ENCODE results near the gene MYO19. TPM values are rescaled to one million over a fixed set of nuclear protein-coding genes. Genes with fewer than 3 reads are reported as not detected.
"Not testable (repeated sequence)": the region's sequence is repeated elsewhere in the genome, so short reads cannot be mapped to it uniquely, and the experiment has no call there.

The MYO19 gene
- total and polyA plus RNA-seq, 8 donors = 16.4 to 46.4 (median 28.3) TPM

DNA sequence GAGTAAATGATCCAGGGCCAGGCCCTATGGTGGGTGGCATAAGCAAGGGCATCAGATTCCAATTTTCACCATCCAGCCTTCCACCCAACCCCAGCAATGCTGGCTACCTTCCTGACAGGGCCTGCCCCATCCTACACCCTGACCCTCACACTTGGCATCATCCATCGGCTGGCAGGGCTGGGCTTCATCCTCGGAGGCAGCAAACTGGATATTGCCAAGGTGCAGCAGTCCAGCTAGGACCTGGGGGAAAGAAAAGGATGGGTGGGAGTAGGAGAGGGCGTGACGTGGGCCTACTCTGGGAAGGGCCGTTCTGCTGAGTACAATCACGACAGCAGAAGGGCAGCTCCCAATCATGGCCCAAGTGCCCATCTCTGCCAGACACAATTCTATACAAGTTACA, 23.5 kb downstream of the MYO19 start:
- ATAC-seq (no peak), DNase-seq (no peak), FAIRE-seq (no peak)
- H3K4me3 ChIP-seq = no peak overlapping the region
- H3K27me3 ChIP-seq = no peaks in the 10 kb centered on the region
- intact Hi-C loops (cut with DNase I) = no loop called here
- no peaks in the 10 kb centered on the region for H3K4me1 ChIP-seq
- H3K36me3 ChIP-seq = no peaks in the 10 kb centered on the region
- TF ChIP-seq, protein P1, sequence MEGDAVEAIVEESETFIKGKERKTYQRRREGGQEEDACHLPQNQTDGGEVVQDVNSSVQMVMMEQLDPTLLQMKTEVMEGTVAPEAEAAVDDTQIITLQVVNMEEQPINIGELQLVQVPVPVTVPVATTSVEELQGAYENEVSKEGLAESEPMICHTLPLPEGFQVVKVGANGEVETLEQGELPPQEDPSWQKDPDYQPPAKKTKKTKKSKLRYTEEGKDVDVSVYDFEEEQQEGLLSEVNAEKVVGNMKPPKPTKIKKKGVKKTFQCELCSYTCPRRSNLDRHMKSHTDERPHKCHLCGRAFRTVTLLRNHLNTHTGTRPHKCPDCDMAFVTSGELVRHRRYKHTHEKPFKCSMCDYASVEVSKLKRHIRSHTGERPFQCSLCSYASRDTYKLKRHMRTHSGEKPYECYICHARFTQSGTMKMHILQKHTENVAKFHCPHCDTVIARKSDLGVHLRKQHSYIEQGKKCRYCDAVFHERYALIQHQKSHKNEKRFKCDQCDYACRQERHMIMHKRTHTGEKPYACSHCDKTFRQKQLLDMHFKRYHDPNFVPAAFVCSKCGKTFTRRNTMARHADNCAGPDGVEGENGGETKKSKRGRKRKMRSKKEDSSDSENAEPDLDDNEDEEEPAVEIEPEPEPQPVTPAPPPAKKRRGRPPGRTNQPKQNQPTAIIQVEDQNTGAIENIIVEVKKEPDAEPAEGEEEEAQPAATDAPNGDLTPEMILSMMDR (IDR thresholded peaks at IDR 0.05) = no peak
- no peak overlapping the region for H3K27ac ChIP-seq
- 93 to 96% methylated on average over 6 of the region's 6 CpGs for WGBS, 2 donors
- no peaks in the 10 kb centered on the region for H3K9me3 ChIP-seq

DNA sequence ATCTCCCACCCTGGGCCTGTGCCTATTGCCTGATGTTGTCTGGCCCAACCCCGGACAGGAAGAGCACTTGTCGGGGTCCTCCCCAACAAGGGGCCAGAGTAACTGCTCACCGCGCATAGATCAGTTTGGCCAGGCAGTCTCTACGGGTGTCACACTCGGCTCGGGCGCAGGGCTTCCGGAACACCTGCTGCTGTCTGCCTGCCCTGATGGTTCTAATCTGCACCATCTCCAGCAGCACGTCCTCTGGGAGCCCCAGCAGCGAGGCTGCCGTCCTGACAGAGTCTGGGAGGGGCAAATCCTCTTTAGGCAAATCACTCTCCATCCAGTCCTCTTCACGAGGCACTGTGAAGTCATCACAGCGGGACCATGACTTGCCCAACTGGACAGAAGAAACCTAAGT, 24.0 kb downstream of the MYO19 start:
- 89 to 90% methylated on average over 14 of the region's 14 CpGs for WGBS, 2 donors
- FAIRE-seq = no peak
- TF ChIP-seq, protein P1 (IDR thresholded peaks at IDR 0.05) = no peak
- Histone ChIP-seq H3K36me3 (no peaks in the 10 kb centered on the region), H3K27ac (no peak overlapping the region), H3K4me1 (no peaks in the 10 kb centered on the region), H3K27me3 (no peaks in the 10 kb centered on the region), H3K9me3 (no peaks in the 10 kb centered on the region), H3K4me3 (no peak overlapping the region)
- intact Hi-C loops (cut with DNase I) = no loop called here
- ATAC-seq = no peak
- no peak for DNase-seq

DNA sequence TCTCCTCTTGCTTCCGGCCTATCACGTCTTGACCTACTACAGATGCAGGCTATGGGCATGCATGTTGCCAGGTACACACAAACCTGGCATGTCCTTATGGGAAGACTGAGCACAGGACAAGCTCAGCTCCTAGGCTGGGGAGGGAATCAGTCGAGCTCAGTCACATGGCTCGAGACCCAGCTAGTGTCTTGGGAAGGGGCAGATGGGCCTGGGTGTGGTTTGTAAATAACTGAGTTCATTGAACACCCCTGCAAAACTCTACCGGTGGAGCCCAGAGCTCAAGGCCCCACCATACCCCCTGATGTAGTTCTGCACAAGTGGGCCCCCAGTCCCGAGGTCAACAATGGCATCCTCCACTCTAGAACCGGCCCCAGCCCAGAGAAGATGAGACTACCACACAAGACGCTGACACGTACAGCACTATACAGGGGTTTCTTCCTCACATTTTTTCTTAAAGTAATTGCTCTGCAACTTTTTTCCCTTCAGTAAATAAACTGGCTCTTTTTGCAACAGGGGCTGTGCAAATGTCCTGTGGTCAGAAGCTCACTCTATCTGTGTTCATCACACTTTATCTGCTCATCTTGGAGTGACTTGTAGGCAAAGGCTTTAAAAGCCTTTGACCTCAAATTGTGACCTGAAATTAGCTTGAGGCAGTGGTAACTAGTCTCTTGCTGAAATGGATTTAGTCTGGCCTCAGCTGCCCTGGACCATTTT, 25.2 kb downstream of the MYO19 start:
- DNase-seq = no peak
- no peaks in the 10 kb centered on the region for H3K27me3 ChIP-seq
- no peaks in the 10 kb centered on the region for H3K9me3 ChIP-seq
- H3K4me1 ChIP-seq = no peaks in the 10 kb centered on the region
- intact Hi-C loops (cut with DNase I) = no loop called here
- TF ChIP-seq, protein P1 (IDR thresholded peaks at IDR 0.05) = no peak
- peaks cover 0 to 9% (median 0%) of the 10 kb centered on the region in 3 donors for H3K36me3 ChIP-seq
- no peak overlapping the region for H3K27ac ChIP-seq
- no peak for FAIRE-seq
- no peak for ATAC-seq
- 93 to 95% methylated on average over 9 of the region's 9 CpGs for WGBS, 2 donors
- no peak overlapping the region for H3K4me3 ChIP-seq

DNA sequence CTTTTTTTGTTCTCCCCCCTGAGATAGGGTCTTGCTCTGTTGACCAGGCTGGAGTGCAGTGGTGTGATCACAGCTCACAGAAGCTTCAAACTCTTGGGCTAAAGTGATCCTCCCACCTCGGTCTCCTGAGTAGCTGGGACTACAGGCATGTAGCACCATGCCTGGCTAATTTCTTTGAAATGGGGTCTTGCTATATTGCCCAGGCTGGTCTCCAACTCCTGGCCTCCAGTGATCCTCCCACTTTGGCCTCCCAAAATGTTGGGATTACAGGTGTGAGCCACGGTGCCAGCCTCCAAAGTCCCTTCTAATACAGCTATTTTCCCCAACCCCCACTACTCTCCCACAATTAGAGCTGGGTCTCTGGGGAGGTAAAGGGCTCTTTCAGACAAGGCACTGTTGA, 26.2 kb downstream of the MYO19 start:
- FAIRE-seq; H3K36me3 ChIP-seq; ATAC-seq; H3K4me3 ChIP-seq; H3K4me1 ChIP-seq; intact Hi-C loops (cut with DNase I); DNase-seq; H3K27me3 ChIP-seq; H3K9me3 ChIP-seq; H3K27ac ChIP-seq: not testable (repeated sequence)
- WGBS, 2 donors = 89 to 100% methylated on average over 2 of the region's 2 CpGs

DNA sequence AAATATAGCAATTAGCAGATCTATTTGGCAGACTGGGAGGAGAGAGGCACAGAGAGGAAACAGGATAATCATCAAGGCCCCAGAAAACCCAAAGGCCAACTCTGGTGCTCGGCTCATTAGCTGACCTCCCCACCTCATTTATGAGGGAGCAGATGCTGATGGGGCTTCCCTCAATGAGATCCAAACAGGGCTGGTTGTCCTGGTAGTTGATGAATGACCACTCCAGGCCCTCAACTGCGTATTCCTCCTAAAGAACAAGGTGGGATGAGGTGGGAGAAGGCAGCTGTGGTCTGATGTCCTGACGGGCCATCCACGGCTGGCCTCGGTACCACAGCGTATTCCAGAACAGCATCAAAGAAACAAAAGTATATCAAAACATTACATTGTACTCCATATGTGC, 27.4 kb downstream of the MYO19 start:
- Histone ChIP-seq H3K9me3 (no peaks in the 10 kb centered on the region), H3K27me3 (no peaks in the 10 kb centered on the region), H3K4me1 (no peaks in the 10 kb centered on the region), H3K36me3 (peaks cover 0 to 9% (median 3%) of the 10 kb centered on the region in 3 donors), H3K4me3 (no peak overlapping the region), H3K27ac (no peak overlapping the region)
- ATAC-seq (no peak), DNase-seq (no peak), FAIRE-seq (no peak)
- intact Hi-C loops (cut with DNase I) = no loop called here
- TF ChIP-seq, protein P1 (IDR thresholded peaks at IDR 0.05) = no peak
- 93 to 95% methylated on average over 6 of the region's 6 CpGs for WGBS, 2 donors

All from pancreas (tissue), 10 donors.